Cardiac septum (tissue), 1 donor: Measurements from ENCODE around the gene PRKCG. TPM values are rescaled to one million over a fixed set of nuclear protein-coding genes. Genes with fewer than 3 reads are reported as not detected.
A peak's percentile ranks its signal among the peaks of the same experiment; 100 is the strongest.

Source experiments
- DNase-seq: peaks from one replicate; pipeline ENCODE4 v3.0.0-alpha.2; 2020; ENCODE audit warnings: low spot score
- intact Hi-C: fragments of 100-400 bp; cut with DNase I; formaldehyde crosslinking; loops from one replicate; pipeline ENCODE4 v1.14.0; 2022
- total RNA-seq: library from RNA; stranded (reverse); fragmentation: NEBNext Ultra II Directional; extraction: Animal tissue kit (Norgen Biotek cat#: 25700); gene quantifications from one replicate; pipeline ENCODE4 v1.2.1, GENCODE V29; 2021
- donor health status: DM: no; HTN: no; CAD: no.

The PRKCG gene
- total RNA-seq, 1 donor from 2014 or later: not detected

- no peak for DNase-seq
- intact Hi-C loops: no loop called here
Observed at GRCh38 chr19:53892301-53892980, 10.4 kb downstream of the PRKCG start.

GRCh38 chr19:53892981-53893325 lies 11.0 kb downstream of the PRKCG start:
- DNase-seq: no peak
- intact Hi-C loops: no loop called here

DNA sequence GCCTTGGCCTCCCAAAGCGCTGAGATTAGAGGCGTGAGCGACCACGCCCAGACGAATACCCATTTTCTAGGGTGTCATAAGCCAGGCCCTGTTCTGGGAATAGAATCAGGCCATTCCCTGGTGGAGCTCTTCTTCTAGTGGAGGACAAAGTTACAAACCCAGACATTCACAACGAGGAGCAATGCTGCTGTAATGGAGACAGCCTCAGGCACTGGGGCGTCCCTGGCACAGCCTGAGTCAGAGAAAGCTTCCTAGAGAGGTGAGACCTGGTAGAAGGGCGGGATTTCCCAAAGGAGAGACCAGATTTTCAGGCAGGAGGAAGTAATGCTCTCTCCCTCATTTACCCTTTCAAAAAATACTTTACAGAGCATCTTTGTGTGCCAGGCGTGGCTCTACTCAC lies 12.7 kb downstream of the PRKCG start:
- no peak for DNase-seq
- intact Hi-C loops: no loop called here

GRCh38 chr19:53896682-53897081 lies 14.7 kb downstream of the PRKCG start:
- no peak for DNase-seq
- intact Hi-C loops: no loop called here

DNA sequence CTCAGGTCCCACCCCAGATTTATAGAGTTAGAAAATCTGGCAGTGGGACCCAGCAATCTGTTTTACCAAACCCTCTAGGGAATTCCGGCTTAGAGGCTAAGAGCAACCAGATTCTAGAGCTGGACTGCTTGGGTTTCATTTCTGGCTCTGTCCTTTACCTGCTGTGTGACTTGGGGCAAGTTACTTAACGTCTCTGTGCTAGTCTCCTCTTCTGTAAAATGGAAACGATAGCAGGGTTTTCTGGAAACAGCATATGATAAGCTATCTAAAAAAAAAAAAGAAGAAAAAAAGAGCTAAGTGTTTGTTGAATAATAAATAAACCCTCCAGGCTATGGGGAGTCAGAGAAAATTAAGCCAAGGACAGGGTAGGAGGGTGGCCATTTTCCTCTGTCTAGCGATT lies 15.5 kb downstream of the PRKCG start:
- no peak for DNase-seq
- intact Hi-C loops: no loop called here

DNA sequence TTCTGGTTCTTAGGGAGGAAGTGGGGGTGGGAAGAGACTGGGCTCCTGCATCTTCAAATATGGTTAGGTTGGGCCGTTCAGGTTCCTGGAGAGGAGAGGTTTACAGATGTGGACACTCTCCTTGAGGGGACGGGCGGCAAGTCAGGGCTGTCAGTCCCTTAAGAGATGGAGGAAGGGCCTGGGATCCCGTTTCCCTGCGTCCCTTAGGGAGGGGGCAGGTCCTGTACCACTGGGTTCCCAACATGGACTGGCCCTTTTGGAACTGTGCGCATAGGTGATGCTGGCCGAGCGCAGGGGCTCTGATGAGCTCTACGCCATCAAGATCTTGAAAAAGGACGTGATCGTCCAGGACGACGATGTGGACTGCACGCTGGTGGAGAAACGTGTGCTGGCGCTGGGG lies 16.2 kb downstream of the PRKCG start:
- DNase-seq: no peak
- intact Hi-C loops: no loop called here

GRCh38 chr19:53898636-53899341 lies 16.8 kb downstream of the PRKCG start:
- DNase-seq: no peak
- intact Hi-C loops: no loop called here

DNA sequence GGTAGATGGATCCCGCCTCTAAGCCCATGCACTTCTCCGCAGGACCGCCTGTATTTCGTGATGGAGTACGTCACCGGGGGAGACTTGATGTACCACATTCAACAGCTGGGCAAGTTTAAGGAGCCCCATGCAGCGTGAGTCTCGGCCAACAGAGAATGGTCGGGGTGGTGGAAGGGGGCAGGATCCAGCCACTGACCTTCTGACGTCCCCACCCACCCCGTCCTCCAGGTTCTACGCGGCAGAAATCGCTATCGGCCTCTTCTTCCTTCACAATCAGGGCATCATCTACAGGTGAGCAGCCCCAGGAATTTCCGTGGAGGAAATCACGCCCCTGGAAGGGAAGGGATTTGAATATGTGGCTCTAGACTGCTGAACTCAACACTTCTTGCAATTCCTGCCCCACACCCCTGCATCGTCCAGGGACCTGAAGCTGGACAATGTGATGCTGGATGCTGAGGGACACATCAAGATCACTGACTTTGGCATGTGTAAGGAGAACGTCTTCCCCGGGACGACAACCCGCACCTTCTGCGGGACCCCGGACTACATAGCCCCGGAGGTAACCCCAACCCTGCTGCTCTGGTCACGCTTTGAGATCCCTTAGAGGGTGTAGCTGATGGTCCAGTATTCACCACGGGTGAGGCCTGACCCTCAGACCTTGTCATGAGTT lies 18.3 kb downstream of the PRKCG start:
- intact Hi-C loops: no loop called here
- DNase-seq: no peak

- no peak for DNase-seq
- intact Hi-C loops: no loop called here
Observed at GRCh38 chr19:53903055-53903680, 21.2 kb downstream of the PRKCG start.

- intact Hi-C loops: no loop called here
- no peak for DNase-seq
Observed at GRCh38 chr19:53904909-53905308, 22.9 kb downstream of the PRKCG start.

DNA sequence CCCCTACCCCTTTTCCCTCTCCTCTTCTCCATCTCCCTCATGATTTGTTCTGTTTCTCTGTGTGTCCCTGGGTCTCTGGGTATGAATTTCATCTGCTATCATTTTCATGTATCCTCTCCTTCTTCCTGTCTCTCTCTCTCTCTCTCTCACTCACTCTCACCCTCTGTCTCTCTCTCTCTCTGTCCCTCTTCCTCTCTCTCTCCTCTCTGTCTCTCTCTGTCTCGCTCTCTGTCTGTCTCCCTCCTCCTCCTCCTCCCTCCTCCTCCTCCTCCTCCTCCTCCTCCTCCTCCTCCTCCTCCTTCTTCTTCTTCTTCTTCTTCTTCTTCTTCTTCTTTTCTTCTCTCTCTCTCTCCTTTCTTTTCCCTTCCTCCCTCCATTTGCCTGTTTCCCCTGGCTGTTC lies 23.8 kb downstream of the PRKCG start:
- intact Hi-C loops: loop anchor here (2.0 kb wide), 1 partner anchor 119 kb away; no protein-coding TSS in a partner anchor

DNA sequence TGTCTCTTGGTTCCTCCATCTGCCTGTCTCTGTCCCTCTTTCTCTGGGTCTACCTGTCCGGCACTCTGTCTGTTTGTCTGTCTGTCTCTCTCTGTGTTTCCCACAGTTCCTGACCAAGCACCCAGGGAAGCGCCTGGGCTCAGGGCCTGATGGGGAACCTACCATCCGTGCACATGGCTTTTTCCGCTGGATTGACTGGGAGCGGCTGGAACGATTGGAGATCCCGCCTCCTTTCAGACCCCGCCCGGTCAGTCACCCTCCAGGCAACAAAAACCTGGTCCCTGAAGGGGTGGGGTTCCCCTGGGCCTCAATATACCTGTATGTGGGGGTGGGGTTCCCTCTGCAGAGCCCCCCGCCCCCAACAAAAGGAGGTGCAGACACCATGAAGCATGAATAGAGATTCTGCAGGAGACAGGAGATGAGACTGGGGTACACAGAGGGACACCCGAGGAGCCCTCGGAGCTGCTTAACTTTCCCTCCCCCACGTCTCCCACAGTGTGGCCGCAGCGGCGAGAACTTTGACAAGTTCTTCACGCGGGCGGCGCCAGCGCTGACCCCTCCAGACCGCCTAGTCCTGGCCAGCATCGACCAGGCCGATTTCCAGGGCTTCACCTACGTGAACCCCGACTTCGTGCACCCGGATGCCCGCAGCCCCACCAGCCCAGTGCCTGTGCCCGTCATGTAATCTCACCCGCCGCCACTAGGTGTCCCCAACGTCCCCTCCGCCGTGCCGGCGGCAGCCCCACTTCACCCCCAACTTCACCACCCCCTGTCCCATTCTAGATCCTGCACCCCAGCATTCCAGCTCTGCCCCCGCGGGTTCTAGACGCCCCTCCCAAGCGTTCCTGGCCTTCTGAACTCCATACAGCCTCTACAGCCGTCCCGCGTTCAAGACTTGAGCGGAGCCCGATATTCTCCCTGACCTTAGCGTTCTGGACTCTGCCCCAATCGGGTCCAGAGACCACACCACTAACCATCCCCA lies 24.5 kb downstream of the PRKCG start:
- intact Hi-C loops: loop anchor here (2.0 kb wide), 1 partner anchor 118 kb away; no protein-coding TSS in a partner anchor
- peak; percentile 86 for DNase-seq

More for the DNA sequence above, 23.8 kb downstream of the PRKCG start:
- DNase-seq: no peak

- intact Hi-C loops: loop anchor here (2.0 kb wide), 1 partner anchor 118 kb away; no protein-coding TSS in a partner anchor
- no peak for DNase-seq
Observed at GRCh38 chr19:53907193-53907581, 25.2 kb downstream of the PRKCG start.

- DNase-seq: no peak
- intact Hi-C loops: loop anchor here (2.0 kb wide), 1 partner anchor 117 kb away; no protein-coding TSS in a partner anchor
Observed at GRCh38 chr19:53907690-53908089, 25.7 kb downstream of the PRKCG start.

- DNase-seq: no peak
- intact Hi-C loops: no loop called here
Observed at GRCh38 chr19:53908106-53908934, 26.3 kb downstream of the PRKCG start.

GRCh38 chr19:53908935-53909415 lies 27.0 kb downstream of the PRKCG start, which contains the start of gene CACNG7:
CACNG7 (plus strand) TSS chr19:53909278; CDS start chr19:53912832, 3,554 bp downstream.
- intact Hi-C loops: no loop called here
- DNase-seq: no peak

GRCh38 chr19:53909471-53910169 lies 27.6 kb downstream of the PRKCG start:
- no peak for DNase-seq
- intact Hi-C loops: no loop called here
